Retinal pigment epithelial cell (primary cell): ENCODE results near the gene FNDC11.

Experiments used
- DNase-seq: peaks from one replicate; pipeline ENCODE4 v3.0.0-alpha.2; 2010; ENCODE audit warnings: low read depth
- H3K4me3 ChIP-seq: 2 replicates; pipeline ENCODE4 v1.5.1; 2011; ENCODE audit warnings: mild to moderate bottlenecking, low read length, control low read depth, moderate library complexity
- TF ChIP-seq, protein P1 (sequence below): conservative IDR thresholded peaks from 2 replicates; pipeline ENCODE4 v1.5.1; 2011; ENCODE audit warnings: low read depth, low read length, control low read depth, inconsistent platforms

Gene FNDC11

DNA sequence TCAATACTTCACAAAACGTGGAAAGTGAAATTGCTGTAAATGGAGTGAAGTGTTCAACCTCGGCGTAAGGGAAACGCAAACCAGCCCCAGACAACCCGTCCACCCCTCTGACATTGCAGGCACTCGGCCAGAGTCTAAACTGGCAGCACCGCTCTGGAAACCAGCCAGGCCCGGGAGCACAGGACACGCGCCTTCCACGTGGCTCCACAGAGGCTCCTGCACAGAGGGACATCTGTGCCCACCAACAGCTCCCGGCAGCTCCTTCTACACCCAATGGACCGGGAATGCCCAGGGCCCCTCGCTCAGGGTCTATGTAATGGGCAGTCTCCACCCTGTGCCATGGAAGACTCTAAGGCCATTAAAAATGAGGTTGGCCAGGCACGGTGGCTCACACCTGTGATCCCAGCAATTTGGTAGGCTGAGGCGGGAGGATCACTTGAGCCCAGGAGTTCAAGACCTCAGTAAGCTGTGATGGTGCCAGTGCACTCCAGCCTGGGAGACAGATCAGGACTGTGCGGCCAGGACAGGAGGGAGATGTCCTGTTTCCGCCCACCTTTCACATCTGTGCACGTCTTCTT is 23.4 kb downstream of the FNDC11 start:
- H3K4me3 ChIP-seq = no peak overlapping the region
- TF ChIP-seq, protein P1, sequence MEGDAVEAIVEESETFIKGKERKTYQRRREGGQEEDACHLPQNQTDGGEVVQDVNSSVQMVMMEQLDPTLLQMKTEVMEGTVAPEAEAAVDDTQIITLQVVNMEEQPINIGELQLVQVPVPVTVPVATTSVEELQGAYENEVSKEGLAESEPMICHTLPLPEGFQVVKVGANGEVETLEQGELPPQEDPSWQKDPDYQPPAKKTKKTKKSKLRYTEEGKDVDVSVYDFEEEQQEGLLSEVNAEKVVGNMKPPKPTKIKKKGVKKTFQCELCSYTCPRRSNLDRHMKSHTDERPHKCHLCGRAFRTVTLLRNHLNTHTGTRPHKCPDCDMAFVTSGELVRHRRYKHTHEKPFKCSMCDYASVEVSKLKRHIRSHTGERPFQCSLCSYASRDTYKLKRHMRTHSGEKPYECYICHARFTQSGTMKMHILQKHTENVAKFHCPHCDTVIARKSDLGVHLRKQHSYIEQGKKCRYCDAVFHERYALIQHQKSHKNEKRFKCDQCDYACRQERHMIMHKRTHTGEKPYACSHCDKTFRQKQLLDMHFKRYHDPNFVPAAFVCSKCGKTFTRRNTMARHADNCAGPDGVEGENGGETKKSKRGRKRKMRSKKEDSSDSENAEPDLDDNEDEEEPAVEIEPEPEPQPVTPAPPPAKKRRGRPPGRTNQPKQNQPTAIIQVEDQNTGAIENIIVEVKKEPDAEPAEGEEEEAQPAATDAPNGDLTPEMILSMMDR = no peak
- DNase-seq = no peak

DNA sequence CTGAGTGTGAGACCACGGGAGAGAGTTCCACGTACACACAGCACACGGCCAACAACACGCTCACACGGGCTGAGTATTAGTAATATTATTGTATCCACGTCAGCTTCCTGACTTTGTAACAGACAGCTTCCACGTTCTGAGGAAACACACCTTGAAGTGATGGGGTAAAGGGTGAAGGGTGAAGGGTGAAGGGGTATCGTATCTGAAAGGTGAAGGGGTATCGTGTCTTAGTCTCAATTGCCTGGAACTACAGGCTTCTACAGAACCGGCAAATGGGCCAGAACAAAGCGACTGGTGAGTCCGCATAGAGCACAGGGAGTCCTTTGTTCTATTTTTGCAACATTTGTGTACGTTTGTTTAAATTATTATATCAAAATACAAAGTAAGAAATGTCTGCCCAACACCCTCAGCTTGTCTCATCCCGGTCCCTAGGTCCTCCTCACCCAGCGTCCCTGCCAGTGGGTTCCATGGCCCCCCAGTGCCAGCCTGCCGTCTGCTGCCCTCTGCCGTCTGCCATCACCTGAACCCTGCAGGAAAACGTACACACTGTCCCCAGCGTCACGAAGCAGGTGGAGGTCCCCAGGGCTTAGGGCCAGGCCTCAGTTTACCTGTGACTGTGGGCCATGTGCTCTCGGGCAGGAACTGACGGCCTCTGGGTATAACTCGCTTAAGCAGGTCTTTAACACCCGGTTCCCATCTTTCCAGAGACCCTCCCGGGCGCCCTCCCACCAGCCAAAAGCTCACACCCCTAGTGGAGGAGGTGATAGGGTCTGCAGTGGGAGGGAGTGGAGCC is 24.5 kb downstream of the FNDC11 start:
- TF ChIP-seq, protein P1 = no peak

DNA sequence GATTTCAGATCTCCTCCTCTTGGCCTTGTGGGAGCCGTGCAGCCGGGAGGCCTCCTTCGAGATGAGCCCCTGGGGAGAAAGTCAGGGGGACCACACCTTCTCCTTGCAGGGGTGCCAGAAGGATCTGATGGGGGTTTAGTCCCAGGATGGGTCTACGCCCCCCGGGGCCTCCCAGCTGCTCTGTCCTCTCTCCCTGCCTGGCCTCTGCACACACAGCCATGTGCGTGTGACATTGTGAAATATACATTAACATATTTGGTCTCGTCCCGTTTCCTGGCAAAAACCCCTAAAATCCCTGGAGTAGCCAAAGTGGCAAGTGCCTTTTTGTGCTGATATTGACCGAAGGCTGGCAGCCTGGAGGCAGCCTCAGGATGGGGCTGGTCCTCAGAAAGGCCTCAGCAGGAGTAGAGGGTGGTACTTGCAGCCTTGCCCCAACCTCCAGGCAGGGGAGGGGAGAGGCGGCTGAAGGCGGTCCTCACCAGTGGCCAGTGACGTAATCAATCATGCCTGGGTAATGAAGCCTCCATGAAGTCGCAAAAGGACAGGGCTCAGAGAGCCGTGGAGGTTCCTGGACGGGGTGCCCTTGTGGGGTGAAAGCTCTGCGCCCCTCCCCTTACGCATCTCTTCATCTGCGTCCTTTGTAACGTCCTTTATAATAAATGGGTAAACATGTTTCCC is 25.2 kb downstream of the FNDC11 start:
- no peak overlapping the region for H3K4me3 ChIP-seq
- DNase-seq = no peak
- TF ChIP-seq, protein P1 = no peak

More for the DNA sequence above, 24.5 kb downstream of the FNDC11 start:
- DNase-seq = no peak
- H3K4me3 ChIP-seq = no peak overlapping the region

DNA sequence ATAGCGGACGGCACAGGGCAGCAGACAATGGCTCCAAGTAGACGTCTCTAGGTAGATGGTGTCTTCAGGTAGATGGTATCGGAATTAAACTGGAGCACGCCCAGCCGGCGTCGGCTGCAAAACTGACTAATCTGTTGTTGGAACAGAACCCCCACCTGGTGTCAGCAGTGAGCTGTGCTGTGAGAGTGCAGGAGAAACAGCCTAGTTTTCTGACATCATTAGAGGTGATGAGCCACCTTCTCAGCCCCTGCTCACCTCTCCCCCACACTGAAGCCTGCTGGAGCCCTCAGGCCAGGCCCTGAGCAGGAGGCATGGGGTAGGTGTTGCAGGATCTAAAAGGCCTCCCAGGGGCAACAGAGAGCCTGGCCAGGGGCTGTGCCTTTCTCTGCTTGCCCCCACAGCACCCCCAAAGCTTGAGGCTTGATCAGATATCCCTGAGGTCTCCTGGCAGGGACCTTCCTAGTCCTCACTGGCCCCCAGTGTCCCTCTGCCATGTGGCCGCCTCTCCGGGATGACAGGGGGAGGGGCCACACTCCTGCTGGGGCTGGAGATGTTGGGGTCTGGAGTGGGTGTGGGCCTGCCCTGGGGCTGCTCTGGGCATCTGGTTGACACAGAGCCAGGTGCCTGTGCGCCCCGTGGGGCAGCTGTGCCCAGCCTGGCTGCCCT is 27.0 kb downstream of the FNDC11 start:
- TF ChIP-seq, protein P1 = peak; percentile 58
- DNase-seq = no peak
- H3K4me3 ChIP-seq = no peak overlapping the region

DNA sequence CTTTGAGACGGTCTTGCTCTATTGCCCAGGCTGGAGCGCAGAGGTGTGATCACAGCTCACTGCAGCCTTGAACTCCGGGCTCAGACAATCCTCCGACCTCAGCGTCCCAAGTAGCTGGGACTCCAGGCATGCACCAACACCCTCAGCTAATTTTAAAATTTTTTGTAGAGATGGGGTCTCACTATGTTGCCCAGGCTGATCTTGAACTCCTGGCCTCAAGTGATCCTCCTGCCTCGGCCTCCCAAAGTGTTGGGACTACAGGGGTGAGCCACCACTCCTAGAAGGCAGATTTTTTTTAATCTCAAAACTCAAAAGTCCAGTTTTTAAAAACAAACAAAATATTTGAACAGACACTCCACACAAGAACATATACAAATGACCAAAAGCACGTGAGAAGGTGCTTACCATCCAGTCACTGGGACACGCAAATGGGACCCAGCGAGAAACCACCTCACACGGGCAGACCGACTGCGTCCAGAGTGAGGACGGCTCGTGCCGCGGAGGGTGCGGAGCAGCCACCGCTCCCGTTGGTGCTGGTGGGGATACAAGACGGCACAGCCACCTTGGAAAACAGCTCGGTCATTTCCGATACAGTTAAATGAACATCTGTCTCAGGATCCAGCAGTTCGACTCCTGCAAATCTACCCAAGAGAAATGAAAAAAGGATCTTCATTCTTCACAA is 28.6 kb downstream of the FNDC11 start:
- TF ChIP-seq, protein P1 = no peak
- H3K4me3 ChIP-seq = no peak overlapping the region
- no peak for DNase-seq

DNA sequence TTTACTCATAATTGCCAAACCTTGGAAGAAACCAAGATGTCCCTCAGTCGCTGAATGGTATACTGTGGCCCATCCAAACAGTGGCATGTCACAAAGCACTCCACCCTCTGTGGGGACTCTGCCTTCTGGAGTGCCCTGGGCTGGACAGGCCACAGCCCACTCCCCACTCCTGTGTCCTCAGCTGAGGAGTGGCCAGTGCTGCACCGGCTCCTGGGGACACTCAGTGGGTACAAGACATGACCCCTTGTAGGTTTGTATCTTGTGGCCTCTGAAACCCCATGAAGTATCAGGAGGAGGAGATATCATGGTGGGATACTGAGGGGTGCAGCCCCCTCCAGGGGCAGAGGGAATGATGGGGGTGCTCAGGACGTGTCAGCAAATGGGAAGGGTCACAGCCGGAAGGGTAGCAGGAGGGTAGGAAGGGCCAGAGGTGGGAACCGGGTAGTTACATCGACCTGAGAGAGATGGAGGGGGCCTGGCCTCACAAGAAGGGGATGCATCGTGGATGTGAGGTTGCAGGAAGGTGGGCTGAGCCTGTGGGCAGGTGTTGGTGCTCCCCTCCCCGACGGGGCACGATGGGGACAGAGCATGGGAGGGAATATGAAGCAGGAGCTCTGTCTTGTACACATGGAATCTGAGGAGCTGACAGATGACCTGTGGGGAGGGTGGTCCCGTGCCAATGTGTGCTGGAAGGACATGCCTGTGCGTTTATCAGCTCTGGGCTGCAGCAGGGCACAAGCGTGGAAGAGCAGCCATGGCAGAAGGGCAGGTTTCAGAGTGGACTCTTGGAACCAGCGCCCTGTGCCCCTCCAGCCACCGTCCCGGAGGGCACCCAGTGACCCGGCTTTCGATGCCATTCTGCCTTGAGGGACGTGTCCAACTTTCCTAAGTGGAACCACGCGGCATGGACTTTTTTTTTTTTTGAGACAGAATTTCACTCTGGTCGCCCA is 31.9 kb downstream of the FNDC11 start:
- no peak overlapping the region for H3K4me3 ChIP-seq

More for the DNA sequence above, 31.9 kb downstream of the FNDC11 start:
- TF ChIP-seq, protein P1 = no peak
- DNase-seq = no peak
